ENCODE data around the gene TRPM2.
"Not testable (repeated sequence)": the region's sequence is repeated elsewhere in the genome, so short reads cannot be mapped to it uniquely, and the experiment has no call there.

The TRPM2 gene

DNA sequence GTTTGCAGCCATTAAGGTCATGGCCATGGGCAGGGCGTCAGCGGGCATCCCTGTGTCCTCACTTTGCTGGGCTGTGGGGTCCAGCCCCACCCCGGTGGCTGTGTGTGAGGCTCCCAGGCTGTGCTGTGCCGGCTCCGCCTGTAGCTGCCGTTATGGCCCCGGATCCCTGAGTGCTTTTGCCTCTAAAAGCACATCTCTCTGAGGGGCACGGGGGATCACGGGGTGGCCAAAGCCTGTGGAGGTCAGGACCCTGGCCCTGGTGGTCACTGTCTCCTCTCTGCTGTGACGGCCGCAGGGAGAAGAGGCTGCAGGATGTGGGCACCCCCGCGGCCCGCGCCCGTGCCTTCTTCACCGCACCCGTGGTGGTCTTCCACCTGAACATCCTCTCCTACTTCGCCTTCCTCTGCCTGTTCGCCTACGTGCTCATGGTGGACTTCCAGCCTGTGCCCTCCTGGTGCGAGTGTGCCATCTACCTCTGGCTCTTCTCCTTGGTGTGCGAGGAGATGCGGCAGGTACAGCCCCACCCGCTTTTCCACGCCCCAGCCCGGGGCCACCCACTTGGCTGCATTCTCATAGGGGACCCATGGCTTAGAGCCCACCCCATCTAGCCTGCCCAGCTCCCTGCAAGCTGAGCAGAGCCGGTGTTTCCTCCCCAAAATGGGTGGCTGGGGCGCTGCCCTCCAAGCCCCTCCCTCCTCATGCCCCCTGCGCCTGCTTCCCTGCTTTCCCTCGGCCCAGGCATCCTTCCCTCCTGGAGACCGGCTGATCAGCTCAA lies 48.2 kb downstream of the TRPM2 start:
- TF ChIP-seq, protein P1, sequence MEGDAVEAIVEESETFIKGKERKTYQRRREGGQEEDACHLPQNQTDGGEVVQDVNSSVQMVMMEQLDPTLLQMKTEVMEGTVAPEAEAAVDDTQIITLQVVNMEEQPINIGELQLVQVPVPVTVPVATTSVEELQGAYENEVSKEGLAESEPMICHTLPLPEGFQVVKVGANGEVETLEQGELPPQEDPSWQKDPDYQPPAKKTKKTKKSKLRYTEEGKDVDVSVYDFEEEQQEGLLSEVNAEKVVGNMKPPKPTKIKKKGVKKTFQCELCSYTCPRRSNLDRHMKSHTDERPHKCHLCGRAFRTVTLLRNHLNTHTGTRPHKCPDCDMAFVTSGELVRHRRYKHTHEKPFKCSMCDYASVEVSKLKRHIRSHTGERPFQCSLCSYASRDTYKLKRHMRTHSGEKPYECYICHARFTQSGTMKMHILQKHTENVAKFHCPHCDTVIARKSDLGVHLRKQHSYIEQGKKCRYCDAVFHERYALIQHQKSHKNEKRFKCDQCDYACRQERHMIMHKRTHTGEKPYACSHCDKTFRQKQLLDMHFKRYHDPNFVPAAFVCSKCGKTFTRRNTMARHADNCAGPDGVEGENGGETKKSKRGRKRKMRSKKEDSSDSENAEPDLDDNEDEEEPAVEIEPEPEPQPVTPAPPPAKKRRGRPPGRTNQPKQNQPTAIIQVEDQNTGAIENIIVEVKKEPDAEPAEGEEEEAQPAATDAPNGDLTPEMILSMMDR (conservative IDR thresholded peaks at IDR 0.05), result no peak
- no peak for TF ChIP-seq ZFX (IDR thresholded peaks at IDR 0.05)
- H3K27ac ChIP-seq, result no peak overlapping the region

DNA sequence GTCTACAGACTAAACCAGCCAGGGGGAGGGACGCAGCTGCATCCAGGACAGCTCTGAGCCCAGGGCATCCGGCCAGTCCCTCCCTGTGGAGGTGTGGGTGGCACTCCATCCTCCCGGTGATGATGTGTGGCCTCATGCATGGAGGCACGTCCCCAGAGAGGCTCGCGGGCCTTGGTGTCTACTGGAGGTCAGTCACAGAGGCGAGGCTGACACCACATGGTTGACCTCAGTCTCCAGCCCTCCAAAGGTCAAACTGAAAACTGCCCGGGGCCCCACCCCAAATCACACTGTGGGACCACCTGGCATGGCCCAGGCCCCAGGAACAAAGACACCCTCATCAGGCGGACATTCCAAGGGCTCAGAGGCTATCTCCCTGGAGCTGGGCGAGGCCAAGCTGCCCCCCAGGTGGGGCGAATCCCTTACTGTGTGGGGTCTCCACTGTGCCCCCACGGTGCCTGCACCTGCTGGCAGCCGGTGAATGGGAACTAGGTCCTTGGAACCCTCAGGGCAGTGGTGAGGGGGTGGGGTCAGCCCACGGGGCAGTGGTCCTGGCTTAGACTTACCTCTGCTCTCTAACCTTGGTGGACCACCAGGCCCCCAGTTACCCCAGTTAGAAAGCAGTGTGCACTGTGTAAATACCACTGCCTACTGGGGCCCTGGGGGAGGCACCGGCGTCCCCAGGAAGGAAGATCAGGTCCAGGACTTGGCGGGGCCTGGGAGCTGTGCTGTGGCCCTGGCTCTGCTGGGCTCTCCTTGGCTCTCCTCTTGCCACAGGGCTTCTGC lies 49.1 kb downstream of the TRPM2 start:
- no peak overlapping the region for H3K27ac ChIP-seq
- TF ChIP-seq, protein P1 (conservative IDR thresholded peaks at IDR 0.05), result no peak
- TF ChIP-seq ZFX (IDR thresholded peaks at IDR 0.05), result no peak

DNA sequence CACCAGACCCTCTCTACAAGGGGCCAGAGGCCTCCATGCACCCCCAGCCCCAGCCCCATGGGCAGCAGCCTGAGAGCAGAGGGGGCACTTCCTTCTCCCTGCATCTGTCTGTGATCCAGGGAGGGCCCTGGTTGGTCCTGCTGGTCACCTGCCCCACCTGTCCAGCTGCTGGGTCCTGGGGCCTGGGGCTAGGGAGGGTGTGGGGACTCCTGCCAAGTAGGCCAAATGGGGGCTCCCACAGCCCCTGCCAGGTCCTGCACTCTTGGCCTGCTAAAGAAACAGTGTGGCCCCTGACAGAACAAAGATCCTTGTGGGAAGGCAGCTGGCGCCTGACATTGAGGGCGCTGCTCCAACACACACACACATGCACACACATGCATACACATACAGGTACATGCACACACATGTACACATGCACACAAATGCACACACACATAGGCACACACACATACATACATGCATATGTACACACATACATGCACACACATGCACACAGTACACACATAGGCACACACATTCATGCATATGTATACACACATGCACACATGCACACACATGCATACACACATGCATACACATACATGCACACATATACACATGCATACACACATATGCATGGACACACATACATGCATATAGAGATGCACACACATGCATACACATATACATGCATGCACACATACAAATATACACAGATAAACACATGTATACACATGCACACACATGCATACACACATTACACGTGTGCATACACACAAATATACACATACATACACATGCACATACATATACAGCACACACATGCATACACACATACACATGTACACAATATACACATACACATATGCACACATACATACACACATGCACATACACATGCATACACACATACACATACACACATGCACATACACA lies 49.9 kb downstream of the TRPM2 start:
- TF ChIP-seq ZFX (IDR thresholded peaks at IDR 0.05), result no peak
- no peak overlapping the region for H3K27ac ChIP-seq

DNA sequence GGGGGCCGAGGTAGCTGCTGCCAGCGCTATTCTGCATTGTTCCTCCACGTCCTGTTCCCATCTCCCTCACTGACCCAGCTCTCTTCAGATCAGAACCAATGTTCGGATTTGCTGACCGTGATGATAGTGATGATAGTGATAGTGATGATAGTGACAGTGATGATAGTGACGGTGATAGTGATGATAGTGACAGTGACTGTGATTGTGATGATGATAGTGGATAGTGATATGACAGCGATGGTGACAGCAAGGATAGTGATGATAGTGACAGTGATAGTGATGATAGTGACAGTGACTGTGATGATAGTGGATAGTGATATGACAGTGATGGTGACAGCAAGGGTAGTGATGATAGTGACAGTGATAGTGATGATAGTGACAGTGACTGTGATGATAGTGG lies 51.1 kb downstream of the TRPM2 start:
- not testable (repeated sequence) for H3K27ac ChIP-seq

DNA sequence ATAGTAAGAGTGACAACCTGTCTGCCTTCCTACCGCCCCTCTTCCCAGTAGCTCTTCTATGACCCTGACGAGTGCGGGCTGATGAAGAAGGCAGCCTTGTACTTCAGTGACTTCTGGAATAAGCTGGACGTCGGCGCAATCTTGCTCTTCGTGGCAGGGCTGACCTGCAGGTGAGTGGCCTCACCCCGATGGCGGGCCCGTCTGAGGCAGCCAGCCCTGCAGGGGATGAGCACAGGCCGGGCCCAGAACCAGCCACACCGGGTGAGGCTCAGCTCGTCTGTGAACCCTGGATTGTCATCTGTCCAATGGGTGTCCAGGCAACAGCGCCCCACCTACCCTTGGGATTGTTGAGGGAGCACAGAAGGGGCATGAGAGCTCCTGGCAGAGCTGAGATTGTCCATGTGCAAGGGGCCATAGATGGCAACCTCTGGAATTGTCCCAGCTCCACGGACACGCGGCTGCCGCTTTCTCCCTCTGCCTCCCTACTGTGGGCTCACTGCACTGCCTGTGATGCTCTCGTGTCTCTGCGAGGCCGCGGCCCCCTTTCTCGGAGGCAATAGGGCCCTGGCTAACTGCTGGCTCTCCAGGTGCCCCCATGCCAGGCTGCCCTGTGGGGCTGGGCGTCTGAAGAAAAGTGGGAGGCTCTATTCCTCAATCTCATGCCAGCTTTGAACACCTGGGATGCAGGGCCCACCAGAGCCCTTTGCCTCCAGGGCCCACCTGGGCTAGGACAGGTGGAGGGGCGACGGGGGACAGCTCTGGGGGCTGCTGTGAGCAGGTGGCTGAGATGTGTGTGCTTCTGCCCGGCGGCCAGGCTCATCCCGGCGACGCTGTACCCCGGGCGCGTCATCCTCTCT lies 51.9 kb downstream of the TRPM2 start:
- no peak for TF ChIP-seq ZFX (IDR thresholded peaks at IDR 0.05)
- TF ChIP-seq, protein P1 (conservative IDR thresholded peaks at IDR 0.05), result no peak
- H3K27ac ChIP-seq, result no peak overlapping the region

DNA sequence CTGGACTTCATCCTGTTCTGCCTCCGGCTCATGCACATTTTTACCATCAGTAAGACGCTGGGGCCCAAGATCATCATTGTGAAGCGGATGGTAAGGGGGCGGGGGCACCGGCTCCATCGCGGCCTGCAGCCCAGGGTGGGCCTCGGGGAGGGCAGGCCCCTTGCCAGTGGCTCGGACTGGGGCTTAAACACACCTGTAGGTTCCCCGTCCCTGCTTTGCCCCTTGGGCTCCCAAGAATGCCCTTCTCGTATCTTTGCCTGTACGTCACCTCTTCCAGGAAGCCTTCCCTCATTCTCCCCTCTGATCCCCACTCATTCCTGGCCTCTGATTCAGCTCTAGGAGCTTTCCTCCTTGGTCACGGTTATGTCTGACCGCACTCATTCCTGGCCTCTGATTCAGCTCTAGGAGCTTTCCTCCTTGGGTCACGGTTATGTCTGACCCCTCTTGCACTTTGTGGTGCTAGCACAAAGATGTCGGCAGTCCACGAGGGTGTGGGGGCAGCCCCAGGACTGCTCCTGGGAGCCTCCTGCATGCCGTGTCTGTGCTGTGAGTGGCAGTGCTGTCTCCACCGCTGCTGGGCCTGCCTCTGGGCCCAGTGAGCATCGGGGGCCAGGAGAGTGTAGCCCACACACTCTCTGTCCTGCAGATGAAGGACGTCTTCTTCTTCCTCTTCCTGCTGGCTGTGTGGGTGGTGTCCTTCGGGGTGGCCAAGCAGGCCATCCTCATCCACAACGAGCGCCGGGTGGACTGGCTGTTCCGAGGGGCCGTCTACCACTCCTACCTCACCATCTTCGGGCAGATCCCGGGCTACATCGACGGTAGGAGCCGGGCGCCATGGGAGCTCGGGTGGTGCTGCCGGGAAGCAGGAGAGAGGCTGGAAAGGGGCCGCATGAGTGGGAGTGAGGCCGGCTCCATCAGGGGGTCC lies 52.8 kb downstream of the TRPM2 start:
- no peak overlapping the region for H3K27ac ChIP-seq

DNA sequence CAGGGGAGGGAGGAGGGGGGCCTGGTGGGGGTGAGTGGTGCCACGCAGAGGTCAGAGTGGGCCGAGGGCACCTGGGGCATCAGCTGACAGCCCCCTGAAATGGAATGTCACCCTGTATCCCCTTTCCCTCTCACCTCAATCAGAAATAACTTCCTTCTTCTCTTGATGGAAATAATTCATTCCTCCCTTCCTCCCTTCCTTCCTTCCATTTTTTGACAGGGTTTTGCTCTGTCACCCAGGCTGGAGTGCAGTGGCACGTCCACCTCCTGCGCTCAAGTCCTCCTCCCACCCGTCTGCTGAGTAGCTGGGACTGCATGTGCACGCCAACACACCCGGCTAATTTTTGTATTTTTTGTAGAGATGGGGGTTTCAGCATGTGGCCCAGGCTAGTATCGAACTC lies 53.5 kb downstream of the TRPM2 start:
- no peak for TF ChIP-seq ZFX (IDR thresholded peaks at IDR 0.05)
- TF ChIP-seq, protein P1 (conservative IDR thresholded peaks at IDR 0.05), result no peak
- no peak overlapping the region for H3K27ac ChIP-seq

More for the DNA sequence above, 52.8 kb downstream of the TRPM2 start:
- TF ChIP-seq, protein P1 (conservative IDR thresholded peaks at IDR 0.05), result no peak
- no peak for TF ChIP-seq ZFX (IDR thresholded peaks at IDR 0.05)

Measured in C4-2B (cell line).